Gastroesophageal sphincter (tissue), 3 donors: ENCODE measurements around the gene CXCR4.

Source experiments
- CTCF ChIP-seq, 4 experiments: fragments of 200-600 bp in 2 of 4; fragments of 450-650 bp in 2 of 4; sonication (generic) in 1 of 4; IDR thresholded peaks; one replicate each; pipeline ENCODE4 v1.5.1; 2017 to 2019; ENCODE audit warnings: antibody characterized with exemption in 4 of 4, mild to moderate bottlenecking in 2 of 4, moderate library complexity in 2 of 4
- POLR2AphosphoS5 ChIP-seq: sonication (generic); formaldehyde crosslinking; IDR thresholded peaks from one replicate; pipeline ENCODE4 v1.6.1; 2017; ENCODE audit warnings: antibody characterized with exemption

DNA sequence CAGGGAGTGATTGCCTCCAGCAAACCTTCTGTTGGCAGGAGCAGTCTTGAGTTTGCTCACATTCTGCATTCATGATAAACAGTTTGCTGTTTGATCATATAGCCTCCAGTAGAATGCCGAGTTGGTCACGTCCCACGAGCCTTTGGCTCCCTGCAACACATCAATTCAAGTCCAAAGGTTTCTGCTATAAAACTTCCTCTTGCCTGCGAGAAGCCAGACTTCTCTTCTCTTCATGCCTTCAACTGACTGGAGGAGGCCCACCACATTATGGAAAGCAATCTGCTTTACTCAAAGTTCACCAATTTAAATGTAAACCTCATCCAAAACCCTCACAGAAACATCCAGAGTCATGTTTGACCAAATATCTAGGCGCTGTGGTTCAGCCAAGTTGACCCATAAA lies 40.8 kb downstream of the CXCR4 start:
- TF ChIP-seq CTCF (IDR thresholded peaks at IDR 0.05) (no peak), POLR2AphosphoS5 (no peak)
